Measurements from ENCODE around the gene RUVBL1.

GRCh38 chr3:128153156-128154041 is 29.8 kb upstream of the RUVBL1 start, which contains the start of gene EEFSEC:
- TF ChIP-seq CTCF (IDR thresholded peaks at IDR 0.05) (no peak), POLR2A (IDR thresholded peaks at IDR 0.05) (peak in 1 of 2 donors; percentile 32)

Measured in sigmoid colon (tissue), 3 donors.